GM12878 (cell line): ENCODE results near the gene ALB.

Experiments
- EGR1 ChIP-seq, 2 experiments: IDR thresholded peaks; 1 replicate in 1 of 2; 2 replicates in 1 of 2; pipeline ENCODE4 v1.6.1; 2011 to 2012; ENCODE audit warnings: low read depth in 2 of 2, low read length in 2 of 2, borderline replicate concordance in 1 of 2, mild to moderate bottlenecking in 1 of 2, moderate library complexity in 1 of 2
- USF1 ChIP-seq: IDR thresholded peaks from 2 replicates; pipeline ENCODE4 v1.6.1; 2011; ENCODE audit warnings: borderline replicate concordance, low read depth, mild to moderate bottlenecking, moderate library complexity, mixed read lengths, low read length; ENCODE audit not compliant: insufficient read depth; ENCODE audit errors: extremely low read length

- TF ChIP-seq USF1 (no peak), EGR1 (IDR thresholded peaks at IDR 0.05; ENCODE audit: borderline replicate concordance in 1 of 2, low read depth in 2 of 2, low read length in 2 of 2) (no peak)
Measured at GRCh38 chr4:73417973-73418372, 13.9 kb downstream of the ALB start.
